Activated CD4-positive, CD25-positive, alpha-beta regulatory T cell treated with anti-CD3 and anti-CD28 coated beads, Interleukin-2, amount 50 U/mL, for 24 hours (primary cell): Measurements from ENCODE around the gene SLF2.
"Not testable (repeated sequence)": the region's sequence is repeated elsewhere in the genome, so short reads cannot be mapped to it uniquely, and the experiment has no call there.

ENCODE experiments used
- ATAC-seq, 2 donors: fragments of 150-1000 bp; cut with Tn5 transposase; one replicate each; pipeline ENCODE4 v1.10.0; 2021; ENCODE audit warnings: mild to moderate bottlenecking in 1 of 2, moderate library complexity in 1 of 2

The SLF2 gene

GRCh38 chr10:100963826-100964225 lies 51.1 kb downstream of the SLF2 start:
- no peak for ATAC-seq

- ATAC-seq: no peak
Observed at GRCh38 chr10:100965820-100966219, 53.1 kb downstream of the SLF2 start.

GRCh38 chr10:100966887-100967286 lies 54.1 kb downstream of the SLF2 start:
- ATAC-seq: no peak

- ATAC-seq: no peak
Observed at GRCh38 chr10:100967332-100967731, 54.6 kb downstream of the SLF2 start.

GRCh38 chr10:100968062-100968736 lies 55.4 kb downstream of the SLF2 start:
- ATAC-seq: no peak

GRCh38 chr10:100968863-100969186 lies 56.1 kb downstream of the SLF2 start:
- ATAC-seq: no peak

- peak; percentile 76 to 84 for ATAC-seq
Observed at GRCh38 chr10:100969187-100970075, 56.7 kb downstream of the SLF2 start, which contains the start of gene SEMA4G. Gene SEMA4G, plus strand, starts transcription at chr10:100969504. Its CDS starts 3,409 bp downstream, at chr10:100972913.

- no peak for ATAC-seq
Observed at GRCh38 chr10:100970076-100970913, 57.5 kb downstream of the SLF2 start.

- no peak for ATAC-seq
Observed at GRCh38 chr10:100970914-100971811, 58.4 kb downstream of the SLF2 start.

- ATAC-seq: no peak
Observed at GRCh38 chr10:100972115-100972903, 59.5 kb downstream of the SLF2 start.

GRCh38 chr10:100972904-100973535 lies 60.3 kb downstream of the SLF2 start:
- no peak for ATAC-seq

GRCh38 chr10:100975397-100975796 lies 62.6 kb downstream of the SLF2 start:
- ATAC-seq: not testable (repeated sequence)

- no peak for ATAC-seq
Observed at GRCh38 chr10:100976906-100977305, 64.1 kb downstream of the SLF2 start.

- no peak for ATAC-seq
Observed at GRCh38 chr10:100977436-100977835, 64.7 kb downstream of the SLF2 start.

- no peak for ATAC-seq
Observed at GRCh38 chr10:100978121-100978900, 65.5 kb downstream of the SLF2 start.

GRCh38 chr10:100978901-100979195 lies 66.1 kb downstream of the SLF2 start:
- no peak for ATAC-seq

- ATAC-seq: no peak
Observed at GRCh38 chr10:100979791-100980272, 67.1 kb downstream of the SLF2 start.

- no peak for ATAC-seq
Observed at GRCh38 chr10:100980311-100980710, 67.5 kb downstream of the SLF2 start.

GRCh38 chr10:100980711-100981110 lies 67.9 kb downstream of the SLF2 start:
- ATAC-seq: no peak
